IMR-90 (cell line): ENCODE data around the gene POLR1G. TPM values are rescaled to one million over a fixed set of nuclear protein-coding genes. Genes with fewer than 3 reads are reported as not detected.

Experiments
- ATAC-seq: fragments of 200-7000 bp; cut with Tn5 transposase; 2 replicates; pipeline ENCODE4 v1.9.1; 2020; ENCODE audit warnings: low read depth, mild to moderate bottlenecking, moderate library complexity
- BruUV-seq: library from RNA; stranded (reverse); fragments of 400-500 nt; replicated peaks from 2 replicates; lab custom pipeline; 2021; lab: Mats Ljungman, UMichigan
- CTCF ChIA-PET: fragments of 300-600 bp; formaldehyde crosslinking; extraction: SDS; loops from one replicate; lab custom pipeline; 2021; ENCODE audit warnings: antibody characterized with exemption; lab: Yijun Ruan, JAX
- POLR2A ChIA-PET: fragments of 300-600 bp; sonication (Branson Sonifier 250); formaldehyde crosslinking; loops from one replicate; lab custom pipeline; 2022; ENCODE audit warnings: antibody characterized with exemption; ENCODE audit not compliant: unreplicated experiment; lab: Charles Lee
- DNase-seq: peaks from one replicate; pipeline ENCODE4 v3.0.0; 2013
- H2AFZ ChIP-seq: replicated peaks from 2 replicates; pipeline ENCODE3; 2013; ENCODE audit warnings: low read length, mild to moderate bottlenecking; ENCODE audit not compliant: poor library complexity
- H2AK5ac ChIP-seq: 2 replicates; pipeline ENCODE4 v1.6.1; 2013; ENCODE audit warnings: low read depth, low read length, inconsistent platforms
- H2AK9ac ChIP-seq: replicated peaks from 2 replicates; pipeline ENCODE3; 2013; ENCODE audit warnings: mild to moderate bottlenecking, low read depth, low read length, moderate library complexity; ENCODE audit not compliant: poor library complexity
- H2BK120ac ChIP-seq: 2 replicates; pipeline ENCODE4 v1.6.1; 2013; ENCODE audit warnings: low read depth, low read length, inconsistent platforms
- H2BK15ac ChIP-seq: 3 replicates; pipeline ENCODE4 v1.6.1; 2013; ENCODE audit warnings: low read depth, low read length, inconsistent platforms
- H2BK20ac ChIP-seq: 2 replicates; pipeline ENCODE4 v1.6.1; 2013; ENCODE audit warnings: low read depth, mild to moderate bottlenecking, inconsistent platforms, low read length, moderate library complexity
- H2BK5ac ChIP-seq: 2 replicates; pipeline ENCODE4 v1.6.1; 2013; ENCODE audit warnings: mild to moderate bottlenecking, low read depth, low read length, inconsistent platforms; ENCODE audit not compliant: poor library complexity, severe bottlenecking
- H3K14ac ChIP-seq: replicated peaks from 2 replicates; pipeline ENCODE4 v1.6.1; 2013; ENCODE audit warnings: low read depth, low read length, inconsistent platforms
- H3K18ac ChIP-seq: 2 replicates; pipeline ENCODE4 v1.6.1; 2013; ENCODE audit warnings: low read depth, low read length, control low read depth
- H3K23ac ChIP-seq: 2 replicates; pipeline ENCODE4 v1.6.1; 2013; ENCODE audit warnings: low read depth, low read length, inconsistent platforms
- H3K27ac ChIP-seq: 2 replicates; pipeline ENCODE4 v1.5.1; 2013; ENCODE audit warnings: mild to moderate bottlenecking, control low read depth, low read length; ENCODE audit not compliant: insufficient read depth
- H3K27me3 ChIP-seq: 2 replicates; pipeline ENCODE4 v1.6.1; 2013; ENCODE audit warnings: low read length; ENCODE audit not compliant: control insufficient read depth, insufficient read depth
- H3K36me3 ChIP-seq: 2 replicates; pipeline ENCODE4 v1.6.1; 2013; ENCODE audit warnings: low read length, mixed read lengths; ENCODE audit not compliant: control insufficient read depth, insufficient read depth
- H3K4ac ChIP-seq: 2 replicates; pipeline ENCODE4 v1.6.1; 2013; ENCODE audit warnings: low read depth, low read length, inconsistent platforms
- H3K4me1 ChIP-seq: 2 replicates; pipeline ENCODE4 v1.6.1; 2013; ENCODE audit warnings: low read length, mixed read lengths; ENCODE audit not compliant: control insufficient read depth, insufficient read depth
- H3K4me2 ChIP-seq: 2 replicates; pipeline ENCODE4 v1.6.1; 2013; ENCODE audit warnings: low read depth, mild to moderate bottlenecking, control low read depth, low read length, moderate library complexity
- H3K4me3 ChIP-seq: 2 replicates; pipeline ENCODE4 v1.5.1; 2013; ENCODE audit warnings: low read depth, mild to moderate bottlenecking, control low read depth, low read length, moderate library complexity; ENCODE audit not compliant: insufficient read depth
- H3K56ac ChIP-seq: 2 replicates; pipeline ENCODE4 v1.6.1; 2013; ENCODE audit warnings: low read length, inconsistent platforms; ENCODE audit not compliant: insufficient read depth; ENCODE audit errors: extremely low read depth
- H3K79me1 ChIP-seq, 2 experiments: 2 replicates each; pipeline ENCODE4 v1.6.1; 2013; ENCODE audit warnings: low read length in 2 of 2, inconsistent platforms in 1 of 2, low read depth in 1 of 2
- H3K9ac ChIP-seq: 2 replicates; pipeline ENCODE4 v1.6.1; 2013; ENCODE audit warnings: low read depth, low read length, control low read depth
- H3K9me1 ChIP-seq: 2 replicates; pipeline ENCODE4 v1.6.1; 2013; ENCODE audit warnings: low read length, inconsistent platforms; ENCODE audit not compliant: insufficient read depth
- H3K9me3 ChIP-seq: 2 replicates; pipeline ENCODE4 v1.6.1; 2013; ENCODE audit warnings: low read length; ENCODE audit not compliant: control insufficient read depth, insufficient read depth
- H4K20me1 ChIP-seq: 2 replicates; pipeline ENCODE4 v1.6.1; 2013; ENCODE audit warnings: low read length, inconsistent platforms; ENCODE audit not compliant: insufficient read depth
- H4K5ac ChIP-seq: 2 replicates; pipeline ENCODE4 v1.6.1; 2013; ENCODE audit warnings: mild to moderate bottlenecking, low read depth, low read length, control low read depth
- H4K8ac ChIP-seq, 2 experiments: 2 replicates each; pipeline ENCODE4 v1.6.1; 2013; ENCODE audit warnings: low read depth in 2 of 2, low read length in 2 of 2, control low read depth in 1 of 2, inconsistent platforms in 1 of 2
- H4K91ac ChIP-seq: 2 replicates; pipeline ENCODE4 v1.6.1; 2013; ENCODE audit warnings: low read depth, low read length, inconsistent platforms; ENCODE audit not compliant: insufficient read depth
- CHD1 ChIP-seq: IDR thresholded peaks from 2 replicates; pipeline ENCODE4 v1.6.1; 2012; ENCODE audit warnings: low read depth, low read length, improper control_type of control experiment
- MXI1 ChIP-seq: IDR thresholded peaks from 2 replicates; pipeline ENCODE4 v1.6.1; 2012; ENCODE audit warnings: low read depth, mild to moderate bottlenecking, low read length, moderate library complexity, borderline replicate concordance
- NFE2L2 ChIP-seq: fragments of 150-350 bp; IDR thresholded peaks from 2 replicates; pipeline ENCODE4 v1.6.1; 2016; ENCODE audit warnings: low read depth, mild to moderate bottlenecking, low read length
- POLR2A ChIP-seq: IDR thresholded peaks from 2 replicates; pipeline ENCODE4 v1.6.1; 2012; ENCODE audit warnings: mild to moderate bottlenecking, low read depth, low read length
- SMC3 ChIP-seq: fragments of 150-350 bp; IDR thresholded peaks from 2 replicates; pipeline ENCODE4 v1.6.1; 2016; ENCODE audit warnings: low read depth, mild to moderate bottlenecking, antibody characterized with exemption, low read length, moderate library complexity
- WGBS, 2 experiments: methylation state at CpG; one replicate each; pipeline versions ENCODE4 v1.1.5 to v1.1.7; 2013; ENCODE audit warnings: missing lambda C conversion rate in 2 of 2; ENCODE audit not compliant: insufficient read length in 1 of 2; ENCODE audit errors: extremely low coverage in 2 of 2; 5-methylcytosine and 5-hydroxymethylcytosine counted together
- dilution Hi-C: fragments of 300-500 bp; cut with HindIII; formaldehyde crosslinking; loops from one replicate; pipeline ENCODE4 v1.14.3; 2018; ENCODE audit warnings: low sequenced_read_pairs; ENCODE audit not compliant: unreplicated experiment
- in situ Hi-C: fragments of 300-500 bp; cut with MboI; formaldehyde crosslinking; loops from 3 replicates; pipeline ENCODE4 v1.14.3; 2019; ENCODE audit warnings: low sequenced_read_pairs, inconsistent platforms, mixed read lengths
- intact Hi-C: fragments of 100-400 bp; cut with micrococcal nuclease; formaldehyde crosslinking; loops from 2 replicates; pipeline ENCODE4 v1.10.0; 2022
- polyA plus RNA-seq, 3 experiments: library from polyadenylated mRNA; depleted of rRNA; stranded (reverse); fragments of >200 nt; gene quantifications; 2 replicates each; pipeline ENCODE4 v1.2.3, GENCODE V29; 2012; ENCODE audit warnings: low replicate concordance in 1 of 3
- total RNA-seq: library from RNA; depleted of rRNA; stranded (reverse); fragments of >200 nt; gene quantifications from 2 replicates; pipeline ENCODE4 v1.2.3, GENCODE V29; 2012
- TF ChIP-seq, protein P1 (sequence below): fragments of 150-350 bp; IDR thresholded peaks from 2 replicates; pipeline ENCODE4 v1.6.1; 2016; ENCODE audit warnings: low read depth, mild to moderate bottlenecking, low read length, moderate library complexity, borderline replicate concordance
- TF ChIP-seq, protein P2 (sequence below): conservative IDR thresholded peaks from 2 replicates; pipeline ENCODE4 v1.5.1; 2012; ENCODE audit warnings: mild to moderate bottlenecking, low read depth, low read length, improper control_type of control experiment

Gene POLR1G
- total and polyA plus RNA-seq, 2 of the 4 experiments (the other 2 are of a cell fraction): 8.0 to 12.5 TPM

GRCh38 chr19:45395821-45396617, 10.4 kb upstream of the POLR1G start:
- Histone ChIP-seq H4K91ac (no peak overlapping the region), H3K4me2 (no peak overlapping the region), H3K18ac (no peak overlapping the region), H3K9ac (no peak overlapping the region), H4K5ac (no peak overlapping the region), H3K14ac (no peak overlapping the region), H2AK9ac (no peak overlapping the region), H4K8ac (no peak overlapping the region), H3K27me3 (no peaks in the 10 kb centered on the region), H3K4me1 (no peaks in the 10 kb centered on the region), H2BK5ac (no peak overlapping the region), H2BK120ac (no peak overlapping the region), H2BK15ac (no peak overlapping the region), H3K4ac (no peak overlapping the region), H2AFZ (no peak overlapping the region), H2BK20ac (no peak overlapping the region), H3K56ac (no peak overlapping the region), H3K4me3 (no peak overlapping the region), H3K79me1 (peaks cover 0 to 13% of the 10 kb centered on the region in 2 experiments; a peak in 1 of 4 replicates), H3K9me1 (0 out of 2 replicates have a peak, but pooled peaks cover 3% of the 10 kb centered on the region), H2AK5ac (no peak overlapping the region), H3K23ac (no peak overlapping the region), H3K9me3 (no peaks in the 10 kb centered on the region), H4K20me1 (no peaks in the 10 kb centered on the region; the same call in 1 of the 2 replicates), H3K27ac (no peak overlapping the region), H3K36me3 (no peaks in the 10 kb centered on the region; the same call in none of the 2 replicates)
- no TSS peak for BruUV-seq
- CTCF ChIA-PET: no interaction called here
- dilution Hi-C loops (no loop called here), in situ Hi-C loops (no loop called here), intact Hi-C loops (no loop called here)
- TF ChIP-seq SMC3 (no peak), MXI1 (no peak), NFE2L2 (no peak), CHD1 (no peak), POLR2A (no peak)
- TF ChIP-seq, protein P1, sequence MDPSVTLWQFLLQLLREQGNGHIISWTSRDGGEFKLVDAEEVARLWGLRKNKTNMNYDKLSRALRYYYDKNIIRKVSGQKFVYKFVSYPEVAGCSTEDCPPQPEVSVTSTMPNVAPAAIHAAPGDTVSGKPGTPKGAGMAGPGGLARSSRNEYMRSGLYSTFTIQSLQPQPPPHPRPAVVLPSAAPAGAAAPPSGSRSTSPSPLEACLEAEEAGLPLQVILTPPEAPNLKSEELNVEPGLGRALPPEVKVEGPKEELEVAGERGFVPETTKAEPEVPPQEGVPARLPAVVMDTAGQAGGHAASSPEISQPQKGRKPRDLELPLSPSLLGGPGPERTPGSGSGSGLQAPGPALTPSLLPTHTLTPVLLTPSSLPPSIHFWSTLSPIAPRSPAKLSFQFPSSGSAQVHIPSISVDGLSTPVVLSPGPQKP: no peak
- TF ChIP-seq, protein P2, sequence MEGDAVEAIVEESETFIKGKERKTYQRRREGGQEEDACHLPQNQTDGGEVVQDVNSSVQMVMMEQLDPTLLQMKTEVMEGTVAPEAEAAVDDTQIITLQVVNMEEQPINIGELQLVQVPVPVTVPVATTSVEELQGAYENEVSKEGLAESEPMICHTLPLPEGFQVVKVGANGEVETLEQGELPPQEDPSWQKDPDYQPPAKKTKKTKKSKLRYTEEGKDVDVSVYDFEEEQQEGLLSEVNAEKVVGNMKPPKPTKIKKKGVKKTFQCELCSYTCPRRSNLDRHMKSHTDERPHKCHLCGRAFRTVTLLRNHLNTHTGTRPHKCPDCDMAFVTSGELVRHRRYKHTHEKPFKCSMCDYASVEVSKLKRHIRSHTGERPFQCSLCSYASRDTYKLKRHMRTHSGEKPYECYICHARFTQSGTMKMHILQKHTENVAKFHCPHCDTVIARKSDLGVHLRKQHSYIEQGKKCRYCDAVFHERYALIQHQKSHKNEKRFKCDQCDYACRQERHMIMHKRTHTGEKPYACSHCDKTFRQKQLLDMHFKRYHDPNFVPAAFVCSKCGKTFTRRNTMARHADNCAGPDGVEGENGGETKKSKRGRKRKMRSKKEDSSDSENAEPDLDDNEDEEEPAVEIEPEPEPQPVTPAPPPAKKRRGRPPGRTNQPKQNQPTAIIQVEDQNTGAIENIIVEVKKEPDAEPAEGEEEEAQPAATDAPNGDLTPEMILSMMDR: no peak
- DNase-seq (no peak), ATAC-seq (no peak)
- WGBS, 2 experiments: 77% methylated on average over 33 of the region's 59 CpGs; no CpG with 5 or more reads in 1 of the 2 experiments
- POLR2A ChIA-PET: no interaction called here
